Activated CD8-positive, alpha-beta memory T cell treated with anti-CD3 and anti-CD28 coated beads, Interleukin-2, amount 50 U/mL, for 4 hours (primary cell): ENCODE results near the gene HIPK1.

ENCODE experiments used
- DNase-seq: peaks from one replicate; pipeline ENCODE4 v3.0.0-alpha.2; 2020

HIPK1 gene

DNA sequence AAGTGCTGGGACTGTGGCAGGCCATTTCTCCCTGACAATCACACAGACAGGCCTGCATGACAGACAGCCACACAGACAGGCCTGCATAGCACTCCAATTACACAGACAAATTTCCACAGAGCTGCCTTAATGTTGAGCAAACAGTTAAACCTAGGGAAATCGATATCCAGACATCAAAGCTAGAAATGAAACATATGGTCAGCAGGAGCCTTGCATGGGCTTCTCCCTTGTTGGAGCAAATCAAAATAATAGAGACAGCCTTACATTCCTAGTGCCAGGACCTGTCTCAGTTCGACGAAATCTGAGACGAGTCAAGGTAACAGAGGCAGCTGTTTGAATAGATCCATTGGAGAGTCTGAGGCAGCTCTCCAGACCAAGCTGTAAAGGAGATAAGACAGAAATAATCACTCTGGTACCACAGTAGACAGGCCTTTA is 92.6 kb downstream of the HIPK1 start:
- no peak for DNase-seq

DNA sequence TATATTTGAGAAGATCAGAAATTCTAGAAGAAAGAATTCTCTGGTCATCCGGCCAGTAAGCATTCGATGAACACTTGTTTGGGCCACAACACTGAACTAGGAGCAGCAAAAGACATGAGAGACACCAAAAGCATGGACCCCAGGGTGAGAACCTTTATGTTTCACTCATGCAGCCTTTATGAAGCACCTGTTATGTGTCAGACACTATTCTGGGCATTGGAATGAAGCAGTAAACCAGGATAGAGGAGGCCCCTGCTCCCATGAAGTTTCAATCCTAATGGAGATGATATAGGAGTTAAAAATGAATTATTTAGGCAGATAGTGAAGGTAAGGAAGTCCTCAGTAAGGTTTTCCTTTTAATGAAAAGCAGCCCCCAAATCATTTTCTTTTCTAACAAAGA is 93.8 kb downstream of the HIPK1 start:
- no peak for DNase-seq

DNA sequence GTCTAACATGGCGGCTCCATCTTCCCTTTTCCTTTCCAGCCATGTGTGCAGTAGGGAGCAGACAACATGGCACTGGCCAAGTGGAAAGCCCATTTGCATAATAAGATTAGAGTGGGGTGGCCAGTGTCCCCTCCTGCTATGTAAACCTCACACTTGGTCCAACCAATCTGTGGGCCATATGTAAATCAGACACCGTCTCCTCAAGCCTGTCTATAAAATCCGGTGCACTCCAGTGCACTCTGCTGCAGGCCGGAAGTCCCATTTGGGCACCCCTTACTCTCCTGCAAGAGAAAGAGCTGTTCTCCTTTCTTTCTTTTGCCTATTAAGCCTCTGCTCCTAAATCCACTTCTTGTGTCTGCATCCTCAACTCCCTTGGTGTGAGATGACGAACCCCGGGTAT is 94.3 kb downstream of the HIPK1 start:
- no peak for DNase-seq

DNA sequence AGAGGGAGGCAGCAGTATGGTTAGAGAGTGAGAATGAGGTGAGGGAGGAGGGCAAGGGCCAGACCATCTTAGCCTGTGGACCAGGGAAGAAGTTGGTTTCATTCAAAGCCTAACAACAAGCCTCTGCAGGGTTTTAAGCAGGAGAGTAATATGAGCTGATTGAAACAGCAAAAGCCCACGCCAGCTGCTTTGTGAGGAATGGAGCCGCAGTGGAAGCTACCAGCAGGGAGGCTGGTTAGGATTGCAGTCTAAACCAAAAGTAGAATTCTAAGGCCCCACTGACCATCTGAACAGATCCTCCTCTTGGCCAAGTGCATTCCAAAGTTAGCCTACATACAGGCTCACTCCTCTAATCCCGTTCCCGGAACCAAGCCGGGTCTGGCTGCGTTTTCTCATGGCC is 94.9 kb downstream of the HIPK1 start:
- DNase-seq = no peak

DNA sequence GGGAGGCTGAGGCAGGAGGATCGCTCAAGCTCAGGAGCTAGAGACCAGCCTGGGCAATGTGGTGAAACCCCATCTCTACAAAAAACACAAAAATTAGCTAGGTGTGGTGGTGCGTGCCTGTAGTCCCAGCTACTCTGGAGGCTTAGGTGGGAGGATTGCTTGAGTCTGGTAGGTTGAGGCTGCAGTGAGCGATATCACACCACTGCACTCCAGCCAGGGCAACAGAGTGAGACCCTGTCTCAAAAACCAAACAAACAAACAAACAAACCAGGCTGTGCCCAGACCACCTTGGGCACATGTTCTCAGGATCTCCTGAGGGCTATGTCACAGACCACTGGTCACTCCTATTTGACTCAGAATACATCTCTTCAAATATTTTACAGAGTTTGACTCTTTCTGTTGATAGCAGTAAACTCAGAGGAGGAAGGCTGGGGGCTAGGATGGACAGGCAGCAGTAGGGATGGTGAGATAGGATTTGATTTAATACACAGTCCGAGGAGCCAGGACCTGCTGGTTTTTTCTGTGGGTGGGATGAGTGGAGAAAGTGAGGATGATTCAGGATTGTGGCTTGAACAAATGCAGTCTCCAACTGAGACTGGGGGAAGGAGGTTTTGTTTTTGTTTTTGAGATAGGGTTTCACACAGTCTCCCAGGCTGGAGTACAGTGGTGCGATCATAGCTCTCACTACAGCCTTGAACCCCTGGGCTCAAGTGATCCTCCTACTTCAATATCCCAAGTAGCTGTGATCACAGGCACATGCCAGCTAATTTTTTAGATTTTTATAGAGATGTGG is 96.7 kb downstream of the HIPK1 start:
- no peak for DNase-seq

DNA sequence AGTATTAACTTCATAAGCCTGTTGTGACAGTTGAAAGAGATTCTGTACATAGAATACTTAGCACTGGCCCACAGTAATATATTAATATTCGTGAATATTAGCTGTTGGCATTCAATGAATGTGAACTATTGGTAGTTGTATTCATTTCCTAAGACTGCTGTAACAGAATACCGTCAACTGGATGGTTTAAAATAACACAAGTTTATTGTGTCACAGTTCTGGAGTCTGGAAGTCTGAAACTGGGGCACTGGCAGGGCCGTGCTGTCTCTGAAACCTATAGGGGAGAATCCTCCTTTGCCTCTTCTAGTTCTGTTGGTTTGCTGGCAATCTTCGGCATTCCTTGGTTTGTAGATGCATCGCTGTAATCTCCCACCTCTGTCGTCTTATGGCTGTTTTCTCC is 97.7 kb downstream of the HIPK1 start:
- DNase-seq = no peak
